T-cell (primary cell): ENCODE results near the gene MICU1. TPM values are rescaled to one million over a fixed set of nuclear protein-coding genes. Genes with fewer than 3 reads are reported as not detected.

Experiments
- total RNA-seq, 35 experiments: library from RNA in 6 of 35; stranded (reverse) in 6 of 35; fragments of 120-200 nt in 1 of 35; gene quantifications; one replicate each; pipeline versions ENCODE4 v1.2.1 to v1.2.4 and lab custom pipeline; 2013 to 2026

The MICU1 gene
- total RNA-seq, 5 donors from 2014 or later (not counting 1 experiment from before 2014, with no cell fraction given) = 16.9 to 23.3 (median 19.9) TPM

Other genes with a start within 250 kb of the MICU1 start
- 10 to 100 TPM; 10.1 to 13.6 (median 11.6) TPM for gene MCU, start 66.1 kb upstream of the MICU1 start, total RNA-seq